ENCODE results near the gene KDR.

DNA sequence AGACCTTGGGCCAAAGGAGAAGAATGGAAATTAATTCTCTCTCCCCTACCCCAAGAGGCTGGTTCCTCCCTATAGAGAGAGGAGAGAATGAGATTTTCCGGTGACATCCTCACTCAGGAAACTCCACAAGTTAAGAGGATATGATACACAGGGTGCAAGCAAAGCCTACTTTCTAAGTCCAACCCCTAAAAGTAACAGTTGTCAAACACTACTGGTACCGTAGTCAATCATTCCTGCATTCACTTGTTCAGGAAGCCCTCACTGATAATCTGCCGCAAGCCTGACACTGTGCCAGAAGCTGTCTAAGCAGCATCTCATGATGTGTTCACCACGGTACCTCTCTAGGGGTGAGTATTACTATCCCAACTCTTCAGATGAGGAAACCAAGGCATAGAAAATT lies 41.7 kb downstream of the KDR start:
- TF ChIP-seq, protein P1, sequence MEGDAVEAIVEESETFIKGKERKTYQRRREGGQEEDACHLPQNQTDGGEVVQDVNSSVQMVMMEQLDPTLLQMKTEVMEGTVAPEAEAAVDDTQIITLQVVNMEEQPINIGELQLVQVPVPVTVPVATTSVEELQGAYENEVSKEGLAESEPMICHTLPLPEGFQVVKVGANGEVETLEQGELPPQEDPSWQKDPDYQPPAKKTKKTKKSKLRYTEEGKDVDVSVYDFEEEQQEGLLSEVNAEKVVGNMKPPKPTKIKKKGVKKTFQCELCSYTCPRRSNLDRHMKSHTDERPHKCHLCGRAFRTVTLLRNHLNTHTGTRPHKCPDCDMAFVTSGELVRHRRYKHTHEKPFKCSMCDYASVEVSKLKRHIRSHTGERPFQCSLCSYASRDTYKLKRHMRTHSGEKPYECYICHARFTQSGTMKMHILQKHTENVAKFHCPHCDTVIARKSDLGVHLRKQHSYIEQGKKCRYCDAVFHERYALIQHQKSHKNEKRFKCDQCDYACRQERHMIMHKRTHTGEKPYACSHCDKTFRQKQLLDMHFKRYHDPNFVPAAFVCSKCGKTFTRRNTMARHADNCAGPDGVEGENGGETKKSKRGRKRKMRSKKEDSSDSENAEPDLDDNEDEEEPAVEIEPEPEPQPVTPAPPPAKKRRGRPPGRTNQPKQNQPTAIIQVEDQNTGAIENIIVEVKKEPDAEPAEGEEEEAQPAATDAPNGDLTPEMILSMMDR (IDR thresholded peaks at IDR 0.05) = no peak
- TF ChIP-seq POLR2A (IDR thresholded peaks at IDR 0.05; ENCODE audit: low read depth) (no peak), POLR2AphosphoS5 (IDR thresholded peaks at IDR 0.05) (no peak), EP300 (IDR thresholded peaks at IDR 0.05) (no peak)

All from esophagus muscularis mucosa (tissue), 4 donors.